ENCODE data around the gene ARHGDIG.

Gene ARHGDIG

GRCh38 chr16:316741-317464 lies 36.5 kb downstream of the ARHGDIG start:
- Histone ChIP-seq H3K36me3 (replicated peaks; ENCODE audit: insufficient read depth, low read length) (no peaks in the 10 kb centered on the region), H3K4me1 (ENCODE audit: low read length) (no peaks in the 10 kb centered on the region), H3K9me2 (replicated peaks; ENCODE audit: insufficient read depth, low read length) (no peaks in the 10 kb centered on the region), H3K79me2 (ENCODE audit: low read length) (peaks cover 72% of the 10 kb centered on the region), H4K20me1 (ENCODE audit: insufficient read depth, low read length) (0 out of 2 replicates have a peak, but pooled peaks cover 3% of the 10 kb centered on the region), H3K4me2 (ENCODE audit: low read depth, low read length) (no peak overlapping the region), H2AFZ (ENCODE audit: low read length) (no peak overlapping the region), H3K4me3 (ENCODE audit: low read length) (no peak overlapping the region), H3K27ac (ENCODE audit: low read length) (no peak overlapping the region), H3K9me3 (replicated peaks; ENCODE audit: insufficient read depth, low read length) (no peaks in the 10 kb centered on the region), H3K27me3 (replicated peaks; ENCODE audit: insufficient read depth, low read length) (no peaks in the 10 kb centered on the region), H3K9ac (ENCODE audit: low read length) (no peak overlapping the region), H3F3A (ENCODE audit: insufficient read depth, low read length) (no peaks in the 10 kb centered on the region)
- no peak for DNase-seq
- TF ChIP-seq CTCF (IDR thresholded peaks at IDR 0.05; ENCODE audit: low read length) (no peak), EZH2 (optimal IDR thresholded peaks at IDR 0.05; ENCODE audit: low read depth, low read length) (no peak), EZH2phosphoT487 (IDR thresholded peaks at IDR 0.05; ENCODE audit: low read length) (no peak)

DNA sequence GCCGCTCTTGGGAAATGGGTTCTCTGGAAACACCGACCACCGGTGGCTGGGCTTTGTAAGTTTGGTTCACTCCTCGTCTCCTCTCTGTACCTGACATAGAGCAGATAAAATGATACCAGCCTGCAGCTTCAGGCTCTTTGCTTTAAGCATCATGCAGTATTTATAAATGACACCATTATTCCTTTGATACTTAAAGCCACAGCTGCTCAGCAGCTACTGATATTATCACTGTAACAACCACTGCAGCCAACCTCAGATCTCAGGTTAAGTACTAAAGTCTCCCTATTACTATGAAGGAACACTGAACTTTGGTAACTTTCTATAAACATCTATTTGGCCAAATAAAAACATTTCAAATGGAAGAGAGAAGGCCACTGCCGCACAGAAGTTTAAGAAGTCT lies 37.2 kb downstream of the ARHGDIG start:
- no peaks in the 10 kb centered on the region for H3K36me3 ChIP-seq (replicated peaks; ENCODE audit: insufficient read depth, low read length)
- DNase-seq = no peak
- no peak overlapping the region for H2AFZ ChIP-seq (ENCODE audit: low read length)
- H3K4me1 ChIP-seq (ENCODE audit: low read length) = no peaks in the 10 kb centered on the region
- no peaks in the 10 kb centered on the region for H3F3A ChIP-seq (ENCODE audit: insufficient read depth, low read length)
- 0 out of 2 replicates have a peak, but pooled peaks cover 3% of the 10 kb centered on the region for H4K20me1 ChIP-seq (ENCODE audit: insufficient read depth, low read length)
- H3K9me2 ChIP-seq (replicated peaks; ENCODE audit: insufficient read depth, low read length) = no peaks in the 10 kb centered on the region
- peaks cover 75% of the 10 kb centered on the region for H3K79me2 ChIP-seq (ENCODE audit: low read length)
- H3K27ac ChIP-seq (ENCODE audit: low read length) = no peak overlapping the region
- no peaks in the 10 kb centered on the region for H3K9me3 ChIP-seq (replicated peaks; ENCODE audit: insufficient read depth, low read length)
- no peak for TF ChIP-seq EZH2 (optimal IDR thresholded peaks at IDR 0.05; ENCODE audit: low read depth, low read length)
- TF ChIP-seq EZH2phosphoT487 (IDR thresholded peaks at IDR 0.05; ENCODE audit: low read length) = no peak
- TF ChIP-seq CTCF (IDR thresholded peaks at IDR 0.05; ENCODE audit: low read length) = no peak
- H3K27me3 ChIP-seq (replicated peaks; ENCODE audit: insufficient read depth, low read length) = no peaks in the 10 kb centered on the region
- no peak overlapping the region for H3K4me2 ChIP-seq (ENCODE audit: low read depth, low read length)
- no peak overlapping the region for H3K9ac ChIP-seq (ENCODE audit: low read length)
- no peak overlapping the region for H3K4me3 ChIP-seq (ENCODE audit: low read length)

GRCh38 chr16:318628-319027 lies 38.2 kb downstream of the ARHGDIG start:
- TF ChIP-seq CTCF (IDR thresholded peaks at IDR 0.05; ENCODE audit: low read length) (no peak), EZH2 (optimal IDR thresholded peaks at IDR 0.05; ENCODE audit: low read depth, low read length) (no peak), EZH2phosphoT487 (IDR thresholded peaks at IDR 0.05; ENCODE audit: low read length) (no peak)
- Histone ChIP-seq H3K4me2 (ENCODE audit: low read depth, low read length) (no peak overlapping the region), H3K4me3 (ENCODE audit: low read length) (no peak overlapping the region), H4K20me1 (ENCODE audit: insufficient read depth, low read length) (0 out of 2 replicates have a peak, but pooled peaks cover 3% of the 10 kb centered on the region), H2AFZ (ENCODE audit: low read length) (no peak overlapping the region), H3K36me3 (replicated peaks; ENCODE audit: insufficient read depth, low read length) (no peaks in the 10 kb centered on the region), H3K9me3 (replicated peaks; ENCODE audit: insufficient read depth, low read length) (no peaks in the 10 kb centered on the region), H3F3A (ENCODE audit: insufficient read depth, low read length) (no peaks in the 10 kb centered on the region), H3K27ac (ENCODE audit: low read length) (no peak overlapping the region), H3K9ac (ENCODE audit: low read length) (no peak overlapping the region), H3K9me2 (replicated peaks; ENCODE audit: insufficient read depth, low read length) (no peaks in the 10 kb centered on the region), H3K27me3 (replicated peaks; ENCODE audit: insufficient read depth, low read length) (no peaks in the 10 kb centered on the region), H3K79me2 (ENCODE audit: low read length) (peaks cover 74% of the 10 kb centered on the region), H3K4me1 (ENCODE audit: low read length) (no peaks in the 10 kb centered on the region)
- DNase-seq = no peak

All from MM.1S (cell line).